Placental epithelial cell (primary cell): ENCODE results near the gene RPL15. TPM values are rescaled to one million over a fixed set of nuclear protein-coding genes. Genes with fewer than 3 reads are reported as not detected.

Source experiments
- total RNA-seq: library from RNA; depleted of rRNA; stranded (reverse); fragments of >200 nt; gene quantifications from 2 replicates; pipeline ENCODE4 v1.2.3, GENCODE V29; 2012

RPL15 gene
- 1,804 and 2,890 TPM in 2 replicates for total RNA-seq

GRCh38 chr3:23916886-23917678, at the start of gene RPL15, which contains the start of gene NKIRAS1:
Gene RPL15 (plus strand): TSS chr3:23917132. CDS start chr3:23917860, 728 bp downstream.
Gene NKIRAS1 (minus strand): TSS chr3:23916990. CDS start chr3:23910904, 6,086 bp downstream.

GRCh38 chr3:23944861-23945662, 28.1 kb downstream of the RPL15 start, which contains the start of gene NR1D2:
Gene NR1D2 (plus strand): TSS chr3:23945286. CDS start chr3:23945579, 293 bp downstream.

Other genes starting within 250 kb of the RPL15 start
- 42.4 and 65.1 TPM in 2 replicates for gene UBE2E1, start 111.2 kb upstream of the RPL15 start, total RNA-seq
- 12.2 and 12.6 TPM in 2 replicates for gene NKIRAS1, start 142 bp upstream of the RPL15 start, total RNA-seq
- 30.2 and 38.9 TPM in 2 replicates for gene NR1D2, start 28.2 kb downstream of the RPL15 start, total RNA-seq